Suprapubic skin (tissue), 4 donors: ENCODE results near the gene IL21.

Experiments used
- CTCF ChIP-seq, 2 donors: fragments of 200-600 bp in 1 of 2; fragments of 450-650 bp in 1 of 2; sonication (generic) in 1 of 2; IDR thresholded peaks; one replicate each; pipeline ENCODE4 v1.5.1; 2016 to 2019; ENCODE audit warnings: antibody characterized with exemption in 2 of 2, mild to moderate bottlenecking in 1 of 2, moderate library complexity in 1 of 2
- EP300 ChIP-seq: sonication (generic); formaldehyde crosslinking; IDR thresholded peaks from one replicate; pipeline ENCODE4 v1.6.1; 2017; ENCODE audit warnings: antibody characterized with exemption
- POLR2A ChIP-seq, 2 donors: fragments of 450-650 bp; IDR thresholded peaks; one replicate each; pipeline ENCODE4 v1.6.1; 2017; ENCODE audit warnings: antibody characterized with exemption in 2 of 2, mild to moderate bottlenecking in 2 of 2, moderate library complexity in 2 of 2
- POLR2AphosphoS5 ChIP-seq, 3 donors: sonication (generic); formaldehyde crosslinking; IDR thresholded peaks; one replicate each; pipeline ENCODE4 v1.6.1; 2017; ENCODE audit warnings: antibody characterized with exemption in 3 of 3

- TF ChIP-seq POLR2A (IDR thresholded peaks at IDR 0.05) (no peak), CTCF (IDR thresholded peaks at IDR 0.05) (no peak), POLR2AphosphoS5 (IDR thresholded peaks at IDR 0.05) (no peak), EP300 (no peak)
Measured at GRCh38 chr4:122562449-122562848, 58.4 kb downstream of the IL21 start.
